Measurements from ENCODE around the gene BBS9. TPM values are rescaled to one million over a fixed set of nuclear protein-coding genes. Genes with fewer than 3 reads are reported as not detected.

BBS9 gene
- total and polyA plus RNA-seq, 2 donors (not counting 1 experiment from before 2014, with no cell fraction given): 8.4 to 45.2 TPM

- Histone ChIP-seq H3K79me2 (ENCODE audit: control insufficient read depth, insufficient read depth, low read length) (no peaks in the 10 kb centered on the region), H3K9me3 (ENCODE audit: control extremely low read depth in 1 of 3, control insufficient read depth in 2 of 3, insufficient read depth in 1 of 3, low read length in 2 of 3) (peaks cover 0 to 13% (median 5%) of the 10 kb centered on the region in 3 donors), H3K4me2 (replicated peaks; ENCODE audit: low read depth, low read length, poor library complexity, severe bottlenecking) (no peak overlapping the region), H3K4me3 (ENCODE audit: control extremely low read depth in 1 of 5, extremely low read depth in 1 of 5, insufficient read depth in 1 of 5, low read depth in 2 of 5, low read length in 4 of 5) (no peak overlapping the region), H2AFZ (ENCODE audit: insufficient read depth, low read depth, low read length, poor library complexity, severe bottlenecking) (no peak overlapping the region), H3K9ac (ENCODE audit: low read length) (no peak overlapping the region), H3K27ac (ENCODE audit: low read length in 2 of 2) (no peak overlapping the region), H3K4me1 (ENCODE audit: control insufficient read depth in 2 of 2, insufficient read depth in 2 of 2, low read length in 2 of 2) (no peaks in the 10 kb centered on the region), H4K20me1 (ENCODE audit: control insufficient read depth, insufficient read depth, low read length, poor library complexity, severe bottlenecking) (no peaks in the 10 kb centered on the region), H3K27me3 (replicated peaks in 1 of 4; ENCODE audit: control extremely low read depth in 1 of 4, control insufficient read depth in 3 of 4, insufficient read depth in 4 of 4, low read length in 3 of 4) (no peaks in the 10 kb centered on the region), H3K36me3 (replicated peaks in 1 of 2; ENCODE audit: control extremely low read depth in 1 of 2, control insufficient read depth in 1 of 2, extremely low read depth in 1 of 2, insufficient read depth in 2 of 2, low read length in 1 of 2) (no peaks in the 10 kb centered on the region)
- ChIA-PET POLR2A (no interaction called here), CTCF (no interaction called here)
- Mint-ChIP-seq H3K9me3 (ENCODE audit: insufficient read depth) (peaks cover 8% of the 10 kb centered on the region), H3K27me3 (no peaks in the 10 kb centered on the region), H3K27ac (no peak overlapping the region), H3K4me3 (no peak overlapping the region), H3K4me1 (no peaks in the 10 kb centered on the region)
- no peak for ATAC-seq (ENCODE audit: low read depth)
- DNase-seq: no peak
- TF ChIP-seq CTCF (IDR thresholded peaks at IDR 0.05) (no peak), EZH2 (IDR thresholded peaks at IDR 0.05; ENCODE audit: borderline replicate concordance, insufficient read depth, low read depth, low read length, poor library complexity, severe bottlenecking) (no peak)
- WGBS (ENCODE audit: insufficient coverage): 100% methylated on average over 4 of the region's 4 CpGs
- intact Hi-C loops (cut with micrococcal nuclease): no loop called here
Measured at GRCh38 chr7:33630359-33630758, 501.0 kb downstream of the BBS9 start.

- 95% methylated on average over 23 of the region's 24 CpGs for WGBS (ENCODE audit: insufficient coverage)
- Mint-ChIP-seq H3K4me3 (no peak overlapping the region), H3K27me3 (no peaks in the 10 kb centered on the region), H3K27ac (no peak overlapping the region), H3K9me3 (ENCODE audit: insufficient read depth) (no peaks in the 10 kb centered on the region), H3K4me1 (no peaks in the 10 kb centered on the region)
- H4K20me1 ChIP-seq (ENCODE audit: control insufficient read depth, insufficient read depth, low read length, poor library complexity, severe bottlenecking): no peaks in the 10 kb centered on the region
- TF ChIP-seq EZH2 (IDR thresholded peaks at IDR 0.05; ENCODE audit: borderline replicate concordance, insufficient read depth, low read depth, low read length, poor library complexity, severe bottlenecking) (no peak), CTCF (IDR thresholded peaks at IDR 0.05) (no peak)
- no peak for DNase-seq
- no peak for ATAC-seq (ENCODE audit: low read depth)
- no peak overlapping the region for H3K27ac ChIP-seq (ENCODE audit: low read length in 2 of 2)
- intact Hi-C loops (cut with micrococcal nuclease): no loop called here
- no peak overlapping the region for H3K4me2 ChIP-seq (replicated peaks; ENCODE audit: low read depth, low read length, poor library complexity, severe bottlenecking)
- H3K27me3 ChIP-seq (replicated peaks in 1 of 4; ENCODE audit: control extremely low read depth in 1 of 4, control insufficient read depth in 3 of 4, insufficient read depth in 4 of 4, low read length in 3 of 4): no peaks in the 10 kb centered on the region
- H3K9me3 ChIP-seq (ENCODE audit: control extremely low read depth in 1 of 3, control insufficient read depth in 2 of 3, insufficient read depth in 1 of 3, low read length in 2 of 3): peaks cover 0 to 4% (median 0%) of the 10 kb centered on the region in 3 donors
- ChIA-PET POLR2A (no interaction called here), CTCF (no interaction called here)
- no peaks in the 10 kb centered on the region for H3K4me1 ChIP-seq (ENCODE audit: control insufficient read depth in 2 of 2, insufficient read depth in 2 of 2, low read length in 2 of 2)
- no peaks in the 10 kb centered on the region for H3K36me3 ChIP-seq (replicated peaks in 1 of 2; ENCODE audit: control extremely low read depth in 1 of 2, control insufficient read depth in 1 of 2, extremely low read depth in 1 of 2, insufficient read depth in 2 of 2, low read length in 1 of 2)
- H3K79me2 ChIP-seq (ENCODE audit: control insufficient read depth, insufficient read depth, low read length): no peaks in the 10 kb centered on the region
- H3K9ac ChIP-seq (ENCODE audit: low read length): no peak overlapping the region
- no peak overlapping the region for H2AFZ ChIP-seq (ENCODE audit: insufficient read depth, low read depth, low read length, poor library complexity, severe bottlenecking)
- H3K4me3 ChIP-seq (ENCODE audit: control extremely low read depth in 1 of 5, extremely low read depth in 1 of 5, insufficient read depth in 1 of 5, low read depth in 2 of 5, low read length in 4 of 5): no peak overlapping the region
Measured at GRCh38 chr7:33632322-33632721, 503.0 kb downstream of the BBS9 start.

Measured in B cell (primary cell).